Cardiac muscle cell (in vitro differentiated cells and primary cell): Measurements from ENCODE around the gene KPNB1. TPM values are rescaled to one million over a fixed set of nuclear protein-coding genes. Genes with fewer than 3 reads are reported as not detected.

Experiments
- DNase-seq, 2 donors: peaks; one replicate each; pipeline versions ENCODE4 v3.0.0 to v3.0.0-alpha.2; 2010 to 2017; ENCODE audit warnings: low read depth in 1 of 2, low spot score in 1 of 2
- H3K27ac ChIP-seq: fragments of 200-600 bp; sonication (generic); 2 replicates; pipeline ENCODE4 v1.5.1; 2016
- H3K27me3 ChIP-seq: fragments of 200-600 bp; sonication (generic); 2 replicates; pipeline ENCODE4 v1.6.0; 2016; ENCODE audit warnings: control low read depth
- H3K36me3 ChIP-seq: fragments of 200-600 bp; sonication (generic); 2 replicates; pipeline ENCODE4 v1.5.1; 2016; ENCODE audit warnings: control low read depth
- H3K4me1 ChIP-seq: fragments of 200-600 bp; sonication (generic); 2 replicates; pipeline ENCODE4 v1.8.1; 2017; ENCODE audit warnings: low read depth, mild to moderate bottlenecking, mixed run types
- H3K4me3 ChIP-seq: fragments of 200-600 bp; sonication (generic); 2 replicates; pipeline ENCODE4 v1.5.1; 2016; ENCODE audit warnings: mild to moderate bottlenecking
- H3K9me3 ChIP-seq: fragments of 200-600 bp; sonication (generic); 2 replicates; pipeline ENCODE4 v1.5.1; 2017; ENCODE audit warnings: low read depth, mild to moderate bottlenecking, control low read depth
- polyA plus RNA-seq: library from polyadenylated mRNA; unstranded; fragments of >200 nt; fragmentation: Nextera tagmentation; extraction: Ambion mirVana; gene quantifications from 2 replicates; pipeline ENCODE4 v1.2.1, GENCODE V29; 2016
- total RNA-seq: library from RNA; depleted of rRNA; stranded (reverse); fragments of >200 nt; gene quantifications from 2 replicates; pipeline ENCODE4 v1.2.3, GENCODE V29; 2016
- TF ChIP-seq, protein P1 (sequence below): IDR thresholded peaks from 2 replicates; pipeline ENCODE4 v1.5.1; 2012; ENCODE audit warnings: low read depth, mild to moderate bottlenecking, low read length

KPNB1 gene
- total and polyA plus RNA-seq, 2 experiments from 2014 or later = 125 to 218 TPM

DNA sequence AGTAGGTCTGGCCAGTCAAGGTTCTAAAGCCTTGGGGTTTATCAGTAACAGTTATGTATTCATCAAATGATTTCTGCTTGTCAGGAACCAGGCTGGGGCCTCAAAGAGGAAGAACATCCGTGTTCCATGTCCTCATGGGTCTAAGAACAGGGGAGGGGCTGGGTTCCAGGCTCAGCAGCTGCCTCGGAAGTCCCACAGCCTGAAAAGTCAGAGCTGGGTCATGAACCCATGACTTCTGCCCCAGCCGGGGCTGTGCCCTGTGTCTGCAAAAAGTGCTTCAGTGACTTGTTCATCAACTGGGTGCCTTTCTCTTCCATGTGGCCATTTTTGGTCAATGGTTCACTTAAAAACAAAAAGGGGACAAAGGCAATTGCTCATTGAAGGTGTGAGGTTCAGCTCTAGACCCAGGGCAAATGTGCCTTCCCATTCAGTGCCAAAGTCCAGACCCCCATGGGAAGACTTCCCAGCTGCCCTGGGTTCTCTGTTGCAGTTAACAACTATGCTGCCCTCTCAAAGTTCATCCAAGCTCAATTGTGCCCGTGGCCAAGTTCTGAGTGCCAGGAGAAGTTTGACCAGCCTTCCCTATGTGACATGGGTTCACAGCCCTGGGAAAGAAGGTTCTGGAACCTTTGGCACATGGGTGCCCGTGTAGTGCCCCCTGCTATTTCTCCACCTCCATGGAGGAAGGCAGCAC is 62.8 kb downstream of the KPNB1 start:
- TF ChIP-seq, protein P1, sequence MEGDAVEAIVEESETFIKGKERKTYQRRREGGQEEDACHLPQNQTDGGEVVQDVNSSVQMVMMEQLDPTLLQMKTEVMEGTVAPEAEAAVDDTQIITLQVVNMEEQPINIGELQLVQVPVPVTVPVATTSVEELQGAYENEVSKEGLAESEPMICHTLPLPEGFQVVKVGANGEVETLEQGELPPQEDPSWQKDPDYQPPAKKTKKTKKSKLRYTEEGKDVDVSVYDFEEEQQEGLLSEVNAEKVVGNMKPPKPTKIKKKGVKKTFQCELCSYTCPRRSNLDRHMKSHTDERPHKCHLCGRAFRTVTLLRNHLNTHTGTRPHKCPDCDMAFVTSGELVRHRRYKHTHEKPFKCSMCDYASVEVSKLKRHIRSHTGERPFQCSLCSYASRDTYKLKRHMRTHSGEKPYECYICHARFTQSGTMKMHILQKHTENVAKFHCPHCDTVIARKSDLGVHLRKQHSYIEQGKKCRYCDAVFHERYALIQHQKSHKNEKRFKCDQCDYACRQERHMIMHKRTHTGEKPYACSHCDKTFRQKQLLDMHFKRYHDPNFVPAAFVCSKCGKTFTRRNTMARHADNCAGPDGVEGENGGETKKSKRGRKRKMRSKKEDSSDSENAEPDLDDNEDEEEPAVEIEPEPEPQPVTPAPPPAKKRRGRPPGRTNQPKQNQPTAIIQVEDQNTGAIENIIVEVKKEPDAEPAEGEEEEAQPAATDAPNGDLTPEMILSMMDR = no peak
- DNase-seq = no peak
- peaks cover 9% of the 10 kb centered on the region for H3K36me3 ChIP-seq
- no peak overlapping the region for H3K4me3 ChIP-seq
- peaks cover 3% of the 10 kb centered on the region for H3K4me1 ChIP-seq
- H3K27ac ChIP-seq = no peak overlapping the region
- no peaks in the 10 kb centered on the region for H3K9me3 ChIP-seq
- no peaks in the 10 kb centered on the region for H3K27me3 ChIP-seq

DNA sequence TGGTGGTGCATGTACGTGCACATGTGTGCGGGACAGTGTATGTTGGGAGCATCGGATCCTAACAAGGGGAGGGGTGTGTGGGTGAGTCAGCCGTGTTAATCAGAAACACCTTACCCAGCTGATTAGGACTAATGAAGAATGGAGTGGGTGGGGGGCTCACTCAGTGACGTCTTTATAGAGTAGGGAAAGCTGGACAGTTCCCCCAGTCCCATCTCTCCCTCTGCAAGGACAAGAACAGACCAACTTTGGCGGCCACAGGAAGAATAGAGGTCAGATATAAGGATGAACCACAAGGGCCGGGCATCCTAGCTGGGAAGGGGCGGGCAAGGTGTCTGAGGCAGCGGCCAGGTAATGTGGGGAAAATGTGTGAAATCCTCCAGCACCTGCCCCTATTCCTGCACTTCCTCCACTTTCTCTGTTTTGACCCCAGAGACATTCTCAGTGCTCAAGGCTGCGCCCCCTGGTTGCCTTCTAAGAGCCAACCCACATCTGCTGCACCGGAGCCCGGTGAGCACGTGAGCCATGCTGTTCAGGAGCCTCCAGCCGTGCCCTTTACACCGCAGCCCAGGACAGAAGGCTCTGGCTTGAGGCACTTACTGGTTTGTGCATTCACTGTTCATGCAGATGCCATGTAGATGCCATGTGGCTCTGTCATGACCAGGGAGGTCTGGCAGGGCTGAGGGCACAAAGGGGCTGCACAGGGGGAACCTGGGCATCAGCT is 64.4 kb downstream of the KPNB1 start:
- no peaks in the 10 kb centered on the region for H3K9me3 ChIP-seq
- H3K4me3 ChIP-seq = no peak overlapping the region
- no peaks in the 10 kb centered on the region for H3K27me3 ChIP-seq
- no peak for DNase-seq
- TF ChIP-seq, protein P1 = no peak
- no peaks in the 10 kb centered on the region for H3K4me1 ChIP-seq
- H3K36me3 ChIP-seq = peaks cover 9% of the 10 kb centered on the region
- H3K27ac ChIP-seq = no peak overlapping the region

DNA sequence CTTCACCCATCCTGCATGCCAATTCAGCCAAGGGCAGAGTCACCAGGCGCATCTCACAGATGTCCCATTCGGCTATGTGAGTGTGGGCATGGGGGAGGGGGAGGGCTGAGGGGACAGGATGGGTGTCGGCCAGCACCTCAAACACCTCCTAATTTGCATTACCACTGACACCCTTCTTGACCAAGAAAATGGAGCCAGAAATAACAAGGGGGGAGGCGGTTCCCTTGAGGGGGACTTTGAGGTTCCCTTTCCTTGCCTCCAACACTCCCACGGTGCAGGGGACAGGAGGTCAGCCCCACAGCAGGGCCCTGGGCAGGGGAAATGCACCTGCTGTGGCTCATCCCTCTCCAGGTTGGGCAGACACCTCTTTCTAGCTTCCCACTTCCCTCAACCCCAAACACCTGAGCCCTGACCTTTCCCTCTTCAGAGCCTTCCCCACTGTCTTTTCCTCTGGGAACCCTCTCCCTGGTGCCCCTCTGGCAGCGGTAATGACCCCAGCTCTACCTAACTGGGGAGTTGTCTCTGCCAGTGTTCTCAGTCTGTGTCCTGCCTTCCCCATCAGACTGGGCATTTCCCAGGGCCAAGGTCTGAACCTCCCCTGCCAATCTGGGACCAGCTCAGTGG is 65.2 kb downstream of the KPNB1 start:
- Histone ChIP-seq H3K4me1 (no peaks in the 10 kb centered on the region), H3K9me3 (no peaks in the 10 kb centered on the region), H3K4me3 (no peak overlapping the region), H3K36me3 (peaks cover 4% of the 10 kb centered on the region), H3K27me3 (no peaks in the 10 kb centered on the region), H3K27ac (no peak overlapping the region)
- TF ChIP-seq, protein P1 = no peak
- DNase-seq = no peak

DNA sequence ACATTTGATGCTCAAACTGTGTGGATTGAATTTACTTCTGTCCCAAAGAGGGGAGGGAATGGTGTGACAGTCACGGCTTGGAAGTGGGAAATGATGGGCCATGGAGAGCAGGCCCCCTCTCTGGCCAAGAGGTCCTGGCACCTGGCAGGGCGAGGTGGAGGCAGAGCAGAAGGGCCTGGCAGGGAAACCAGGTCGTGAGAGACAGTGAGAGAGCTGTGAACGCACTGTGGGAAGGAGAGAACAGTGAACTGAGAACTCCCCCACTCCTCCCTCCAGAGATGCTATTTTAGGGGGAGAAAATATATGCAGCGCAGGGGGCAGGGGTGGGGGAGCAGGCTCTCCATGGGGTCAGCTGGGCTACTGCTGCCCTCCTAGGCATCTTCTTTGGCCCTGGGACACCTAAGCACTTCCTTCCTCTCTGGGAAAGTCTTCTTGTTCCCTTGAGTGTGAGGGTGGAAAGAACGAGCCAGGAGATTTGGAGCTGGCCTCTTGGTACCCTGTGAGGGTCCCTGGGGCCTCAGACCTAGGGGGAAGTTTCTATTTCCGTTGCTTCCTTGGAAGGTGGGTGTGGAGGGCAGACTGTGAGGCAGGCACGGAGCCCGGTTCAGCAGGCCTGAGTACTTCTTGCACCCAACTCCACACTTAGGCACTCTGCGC is 66.1 kb downstream of the KPNB1 start:
- TF ChIP-seq, protein P1 = no peak
- Histone ChIP-seq H3K4me1 (no peaks in the 10 kb centered on the region), H3K4me3 (no peak overlapping the region), H3K9me3 (no peaks in the 10 kb centered on the region), H3K27me3 (peaks cover under 1% of the 10 kb centered on the region), H3K27ac (no peak overlapping the region), H3K36me3 (no peaks in the 10 kb centered on the region)
- DNase-seq = no peak

DNA sequence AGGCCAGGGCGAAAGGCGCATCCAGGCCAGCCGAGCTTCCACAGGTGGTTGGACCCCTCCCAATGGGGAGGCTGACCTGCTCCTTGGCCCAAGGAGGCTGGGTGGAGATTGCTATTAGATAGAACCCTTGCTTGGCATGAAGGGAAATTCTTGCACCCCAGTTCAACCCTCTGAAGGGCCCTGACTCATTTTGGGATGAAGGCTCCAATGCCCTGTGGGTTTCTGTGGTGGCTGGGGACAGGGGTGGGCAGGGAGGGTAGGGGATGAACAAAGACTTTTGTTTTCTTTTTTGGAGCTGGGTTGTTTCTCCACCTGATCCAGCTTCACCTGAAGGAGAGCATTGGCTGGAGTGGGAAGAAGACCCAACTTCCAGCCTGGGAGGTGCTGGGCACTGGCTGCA is 66.7 kb downstream of the KPNB1 start:
- no peak for DNase-seq

More for the DNA sequence above, 66.7 kb downstream of the KPNB1 start:
- H3K4me3 ChIP-seq = no peak overlapping the region
- no peak overlapping the region for H3K27ac ChIP-seq
- no peaks in the 10 kb centered on the region for H3K36me3 ChIP-seq
- no peaks in the 10 kb centered on the region for H3K4me1 ChIP-seq
- no peaks in the 10 kb centered on the region for H3K9me3 ChIP-seq
- TF ChIP-seq, protein P1 = no peak
- peaks cover 2% of the 10 kb centered on the region for H3K27me3 ChIP-seq
